Dendritic cell treated with granulocyte-macrophage colony-stimulating factor and Interleukin-4, amounts not matched to agents 40 ng/mL and 50 ng/mL, for 4 days (primary cell): Measurements from ENCODE around the gene BMF.
"Not testable (repeated sequence)": the region's sequence is repeated elsewhere in the genome, so short reads cannot be mapped to it uniquely, and the experiment has no call there.

Experiments
- H3K27ac Mint-ChIP-seq: one replicate; pipeline ENCODE4 v1.8.0; 2022; ENCODE audit warnings: mild to moderate bottlenecking, mixed read lengths
- H3K27me3 Mint-ChIP-seq: one replicate; pipeline ENCODE4 v1.8.0; 2022; ENCODE audit warnings: mild to moderate bottlenecking, mixed read lengths
- H3K36me3 Mint-ChIP-seq: one replicate; pipeline ENCODE4 v1.8.0; 2022; ENCODE audit warnings: low read depth, mixed read lengths
- H3K4me1 Mint-ChIP-seq: one replicate; pipeline ENCODE4 v1.8.0; 2022; ENCODE audit warnings: low read depth, mixed read lengths
- H3K4me3 Mint-ChIP-seq: one replicate; pipeline ENCODE4 v1.8.0; 2022; ENCODE audit warnings: mild to moderate bottlenecking, moderate library complexity, mixed read lengths
- H3K9me3 Mint-ChIP-seq: one replicate; pipeline ENCODE4 v1.8.0; 2022; ENCODE audit warnings: mixed read lengths
- intact Hi-C: fragments of 100-400 bp; cut with micrococcal nuclease; formaldehyde crosslinking; loops from one replicate; pipeline ENCODE4 v1.15.0; 2022

Gene BMF, protein sequence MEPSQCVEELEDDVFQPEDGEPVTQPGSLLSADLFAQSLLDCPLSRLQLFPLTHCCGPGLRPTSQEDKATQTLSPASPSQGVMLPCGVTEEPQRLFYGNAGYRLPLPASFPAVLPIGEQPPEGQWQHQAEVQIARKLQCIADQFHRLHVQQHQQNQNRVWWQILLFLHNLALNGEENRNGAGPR

DNA sequence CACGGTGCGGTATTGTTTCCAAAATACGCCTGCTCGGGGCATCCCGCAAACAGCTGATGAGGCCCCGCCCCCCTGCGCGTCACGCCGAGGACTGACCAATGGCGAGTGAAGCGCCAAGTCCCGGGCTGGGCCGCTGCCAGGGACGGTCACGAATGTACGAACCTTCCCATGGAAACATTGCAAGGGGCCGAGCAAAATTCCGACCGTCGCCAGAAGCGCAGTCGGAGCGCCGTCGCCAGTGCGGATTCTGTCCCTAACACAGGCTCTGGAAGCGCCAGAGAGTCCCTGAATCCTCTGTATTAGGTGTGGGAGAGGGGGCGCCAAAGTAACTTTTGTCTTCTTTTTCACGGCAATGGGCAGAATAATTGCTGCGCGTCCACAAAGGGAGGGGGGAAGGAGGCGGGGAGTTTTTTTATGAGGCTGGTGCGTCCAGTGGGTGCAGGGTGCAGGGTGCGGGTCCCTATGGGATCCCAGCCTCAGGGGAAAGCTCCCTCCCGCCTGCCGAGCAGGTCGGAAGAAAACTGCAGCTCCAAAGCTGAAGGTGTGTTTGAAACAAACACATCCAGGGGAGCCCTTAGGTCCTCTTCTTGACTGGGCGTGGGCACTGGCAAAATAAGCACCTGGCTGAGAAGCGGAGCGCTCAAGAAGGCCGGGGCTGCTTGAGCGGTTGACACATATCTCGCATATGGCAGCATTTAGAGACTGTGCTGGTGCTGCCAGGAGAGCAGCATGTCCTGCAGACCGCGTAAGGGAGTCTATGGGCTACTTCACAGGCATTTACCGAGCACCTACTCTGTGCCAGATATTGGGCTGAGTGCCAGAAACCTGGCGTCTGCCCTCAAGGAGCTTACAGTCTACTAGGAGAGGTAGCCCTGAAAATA is at the start of gene BMF:
Gene BMF (minus strand): TSS at position 25 of the 881 bp plus-strand sequence. CDS start 2,793 bp downstream, outside the sequence.
- no peaks in the 10 kb centered on the region for H3K27me3 Mint-ChIP-seq
- H3K4me3 Mint-ChIP-seq = peak within 1 kb of the TSS; percentile 91
- no peaks in the 10 kb centered on the region for H3K9me3 Mint-ChIP-seq
- intact Hi-C loops = loop anchor here (5.0 kb wide), 1 partner anchor 53 kb away; the partner anchor contains the start of gene BUB1B
- H3K4me1 Mint-ChIP-seq = peaks cover 52% of the 10 kb centered on the region
- H3K36me3 Mint-ChIP-seq = peaks cover 33% of the 10 kb centered on the region
- H3K27ac Mint-ChIP-seq = peak within 1 kb of the TSS; percentile 87

GRCh38 chr15:40157778-40158447 is 49.2 kb upstream of the BMF start:
- H3K4me3 Mint-ChIP-seq = no peak overlapping the region
- H3K36me3 Mint-ChIP-seq = no peaks in the 10 kb centered on the region
- peak overlapping the region; percentile 35 for H3K27ac Mint-ChIP-seq
- H3K9me3 Mint-ChIP-seq = no peaks in the 10 kb centered on the region
- H3K27me3 Mint-ChIP-seq = no peaks in the 10 kb centered on the region
- H3K4me1 Mint-ChIP-seq = peaks cover 23% of the 10 kb centered on the region
- intact Hi-C loops = no loop called here

DNA sequence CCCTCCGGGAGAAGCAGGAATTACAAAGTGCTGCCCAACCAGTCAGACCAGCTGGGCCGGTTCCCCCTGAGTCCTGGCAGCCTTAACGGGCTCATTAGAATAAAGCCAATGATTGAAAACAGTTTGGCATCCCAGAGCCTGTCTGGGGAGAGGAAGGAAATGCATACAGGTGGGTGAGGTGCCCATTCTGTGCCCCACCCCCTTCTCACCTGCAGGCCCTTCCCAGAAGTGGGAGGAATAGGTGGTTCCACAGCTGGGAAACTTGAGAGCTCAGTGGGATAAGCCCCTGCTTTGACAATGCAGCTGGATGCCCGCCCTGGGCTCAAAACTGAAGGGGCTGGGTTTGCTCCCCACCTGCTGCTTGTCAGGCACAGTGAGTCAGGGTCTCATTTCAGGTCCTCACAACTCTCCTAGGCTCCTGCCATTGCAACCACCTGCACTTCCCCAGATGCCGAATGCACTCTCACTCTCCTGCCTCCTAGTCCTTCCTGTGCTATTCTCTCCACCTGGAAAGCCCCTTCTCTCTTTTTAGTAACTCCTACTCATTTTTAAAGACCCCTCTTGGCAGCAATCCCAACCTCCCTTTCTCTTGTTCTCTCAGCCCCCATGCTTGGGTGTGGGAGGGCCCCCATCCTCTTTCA is 46.7 kb upstream of the BMF start:
- Mint-ChIP-seq H3K4me3 (no peak overlapping the region), H3K9me3 (no peaks in the 10 kb centered on the region), H3K27ac (no peak overlapping the region), H3K27me3 (no peaks in the 10 kb centered on the region), H3K36me3 (no peaks in the 10 kb centered on the region), H3K4me1 (peaks cover 27% of the 10 kb centered on the region)
- intact Hi-C loops = no loop called here

GRCh38 chr15:40154821-40155220 is 46.1 kb upstream of the BMF start:
- intact Hi-C loops, H3K27ac Mint-ChIP-seq, H3K27me3 Mint-ChIP-seq, H3K9me3 Mint-ChIP-seq, H3K4me3 Mint-ChIP-seq, H3K36me3 Mint-ChIP-seq: not testable (repeated sequence)
- peaks cover 32% of the 10 kb centered on the region for H3K4me1 Mint-ChIP-seq

DNA sequence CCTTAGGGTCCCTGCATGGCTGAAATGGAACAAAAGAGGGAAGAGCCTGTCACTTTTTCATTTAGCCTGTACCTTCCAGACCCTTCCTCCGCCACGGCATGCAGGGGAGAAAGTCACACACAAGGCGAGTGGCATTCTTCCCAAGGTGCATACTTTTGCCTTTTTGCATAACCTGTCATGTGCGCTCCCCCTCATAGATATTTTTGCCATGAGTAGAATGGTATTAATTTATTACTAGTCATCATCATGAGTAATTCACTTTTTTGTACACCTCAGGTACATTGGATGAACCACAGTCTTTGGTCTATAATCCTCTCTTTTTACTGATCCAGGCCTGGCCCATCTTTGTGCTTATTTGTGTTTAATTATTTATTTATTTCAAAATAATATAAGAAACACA is 43.3 kb upstream of the BMF start:
- H3K4me3 Mint-ChIP-seq = no peak overlapping the region
- no peaks in the 10 kb centered on the region for H3K9me3 Mint-ChIP-seq
- no peaks in the 10 kb centered on the region for H3K36me3 Mint-ChIP-seq
- intact Hi-C loops = no loop called here
- H3K4me1 Mint-ChIP-seq = peaks cover 18% of the 10 kb centered on the region
- no peak overlapping the region for H3K27ac Mint-ChIP-seq
- peaks cover 2% of the 10 kb centered on the region for H3K27me3 Mint-ChIP-seq

DNA sequence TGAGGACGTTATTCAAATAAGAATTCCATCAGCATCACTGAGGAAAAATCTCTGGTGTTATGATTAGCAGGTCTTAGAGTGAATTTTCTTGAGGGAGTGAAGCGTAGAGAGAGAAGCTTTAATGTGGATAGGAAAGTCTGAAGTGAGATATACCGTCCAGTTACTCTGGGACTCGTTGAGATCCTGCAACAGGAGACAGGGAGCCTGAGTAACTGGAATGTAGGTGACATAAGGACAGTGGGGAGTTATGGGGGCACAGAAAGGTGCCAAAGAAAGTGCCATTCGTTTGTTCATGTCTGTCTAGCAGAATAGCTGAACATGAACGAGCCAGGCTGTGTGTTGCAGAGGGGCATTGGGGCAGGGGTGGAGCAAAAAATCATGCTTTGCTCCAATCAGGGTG is 42.8 kb upstream of the BMF start:
- Mint-ChIP-seq H3K9me3 (no peaks in the 10 kb centered on the region), H3K27me3 (peaks cover 2% of the 10 kb centered on the region), H3K4me3 (no peak overlapping the region), H3K27ac (no peak overlapping the region), H3K4me1 (peaks cover 18% of the 10 kb centered on the region), H3K36me3 (no peaks in the 10 kb centered on the region)
- intact Hi-C loops = no loop called here

GRCh38 chr15:40150163-40150925 is 41.7 kb upstream of the BMF start:
- intact Hi-C loops = no loop called here
- peaks cover 2% of the 10 kb centered on the region for H3K27me3 Mint-ChIP-seq
- no peaks in the 10 kb centered on the region for H3K9me3 Mint-ChIP-seq
- H3K4me3 Mint-ChIP-seq = no peak overlapping the region
- peaks cover 13% of the 10 kb centered on the region for H3K4me1 Mint-ChIP-seq
- no peak overlapping the region for H3K27ac Mint-ChIP-seq
- H3K36me3 Mint-ChIP-seq = no peaks in the 10 kb centered on the region

GRCh38 chr15:40149339-40149738 is 40.7 kb upstream of the BMF start:
- intact Hi-C loops = no loop called here
- Mint-ChIP-seq H3K27me3 (peaks cover 2% of the 10 kb centered on the region), H3K27ac (no peak overlapping the region), H3K9me3 (no peaks in the 10 kb centered on the region), H3K36me3 (no peaks in the 10 kb centered on the region), H3K4me3 (no peak overlapping the region), H3K4me1 (peaks cover 13% of the 10 kb centered on the region)

DNA sequence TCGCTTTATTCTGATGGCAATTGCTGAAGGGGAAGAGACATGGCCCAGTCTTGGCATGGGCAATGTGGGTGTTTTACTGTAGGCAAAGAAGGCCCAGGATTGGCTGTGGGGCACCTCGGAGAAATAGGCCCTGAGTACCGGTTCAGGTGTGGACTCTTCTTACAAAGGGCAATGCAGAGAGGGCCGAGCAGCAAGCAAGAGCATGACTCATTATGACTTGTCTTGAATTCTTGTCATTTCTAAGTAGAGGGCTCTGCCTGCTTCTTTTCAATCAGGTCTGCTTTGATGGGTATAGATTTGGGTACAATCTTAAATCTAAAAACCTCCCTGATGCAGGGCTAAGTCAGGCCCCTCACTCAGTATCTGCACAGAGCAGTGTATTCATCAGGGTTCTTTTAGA is 37.4 kb upstream of the BMF start:
- intact Hi-C loops = no loop called here
- Mint-ChIP-seq H3K27me3 (peaks cover 2% of the 10 kb centered on the region), H3K9me3 (no peaks in the 10 kb centered on the region), H3K36me3 (no peaks in the 10 kb centered on the region), H3K4me3 (no peak overlapping the region), H3K4me1 (peaks cover 13% of the 10 kb centered on the region), H3K27ac (no peak overlapping the region)

- Mint-ChIP-seq H3K4me3 (no peak overlapping the region), H3K36me3 (no peaks in the 10 kb centered on the region), H3K4me1 (no peaks in the 10 kb centered on the region), H3K27me3 (no peaks in the 10 kb centered on the region), H3K27ac (no peak overlapping the region), H3K9me3 (no peaks in the 10 kb centered on the region)
- intact Hi-C loops = no loop called here
These were observed 33.7 kb upstream of the BMF start for GRCh38 chr15:40142428-40142827.

- H3K4me1 Mint-ChIP-seq, H3K36me3 Mint-ChIP-seq, intact Hi-C loops, H3K27ac Mint-ChIP-seq, H3K4me3 Mint-ChIP-seq, H3K27me3 Mint-ChIP-seq, H3K9me3 Mint-ChIP-seq: not testable (repeated sequence)
These were observed 29.5 kb upstream of the BMF start for GRCh38 chr15:40138201-40138570.

GRCh38 chr15:40137303-40138200 is 28.9 kb upstream of the BMF start:
- Mint-ChIP-seq H3K4me1 (no peaks in the 10 kb centered on the region), H3K9me3 (no peaks in the 10 kb centered on the region), H3K36me3 (no peaks in the 10 kb centered on the region), H3K27me3 (no peaks in the 10 kb centered on the region), H3K27ac (peak overlapping the region; percentile 35), H3K4me3 (no peak overlapping the region)
- intact Hi-C loops = no loop called here
